NCI-H187 treated with DMSO at 0.1 percent for 48 hours (cell line): ENCODE results near the gene ZSWIM9.
"Not testable (repeated sequence)": the region's sequence is repeated elsewhere in the genome, so short reads cannot be mapped to it uniquely, and the experiment has no call there.

Experiments used
- DNase-seq: peaks from one replicate; lab custom pipeline; 2025; lab: John Stamatoyannopoulos, UW

ZSWIM9 gene

DNA sequence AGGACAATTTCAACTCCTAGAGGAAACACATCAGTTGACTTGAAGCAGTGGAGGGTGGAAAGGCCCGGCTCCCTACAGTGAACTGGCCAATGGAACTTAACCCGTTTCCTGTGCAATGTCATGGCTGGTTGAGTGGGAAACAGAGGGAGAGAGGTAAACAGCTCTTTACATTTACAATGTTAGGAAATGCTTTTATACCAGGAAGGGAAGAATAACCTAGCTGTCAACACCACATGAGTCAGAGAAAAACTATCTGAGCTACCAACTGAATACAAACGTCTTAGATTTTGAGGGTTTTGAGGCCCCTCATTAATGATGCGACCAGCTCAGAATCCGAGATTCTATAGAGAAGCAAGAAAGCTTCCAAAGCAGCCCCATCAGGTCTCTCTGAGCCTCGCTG is 48.5 kb downstream of the ZSWIM9 start:
- no peak for DNase-seq

- DNase-seq = not testable (repeated sequence)
These were observed 50.3 kb downstream of the ZSWIM9 start for GRCh38 chr19:48220784-48221183.

GRCh38 chr19:48221628-48222027 is 51.1 kb downstream of the ZSWIM9 start:
- no peak for DNase-seq

DNA sequence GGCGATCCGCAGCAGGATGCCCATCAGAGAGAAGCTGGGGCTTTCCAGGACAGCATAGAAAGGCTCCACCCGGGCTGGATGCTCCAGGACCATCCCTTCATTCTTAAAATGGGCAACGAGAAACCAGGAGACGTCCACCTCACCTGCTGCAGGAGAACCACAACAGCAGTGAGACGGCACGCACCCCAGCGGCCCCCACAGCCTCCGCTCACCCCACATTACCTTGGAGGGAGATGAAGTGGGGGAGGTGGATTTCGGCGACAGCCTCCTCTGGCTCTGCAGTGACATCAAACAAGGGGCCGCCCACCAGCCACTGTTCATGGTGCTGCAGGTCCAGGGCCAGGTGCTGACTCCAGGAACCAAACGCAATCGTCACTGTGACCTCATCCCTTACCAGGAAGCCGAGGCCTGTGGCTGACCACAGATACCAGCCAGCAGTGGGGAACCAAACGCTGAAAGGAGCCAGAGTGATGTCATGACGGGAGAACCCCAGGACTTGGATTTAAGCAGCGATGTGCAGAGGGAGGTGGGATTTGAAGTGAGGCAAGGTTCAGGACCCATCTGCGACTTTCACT is 60.2 kb downstream of the ZSWIM9 start:
- no peak for DNase-seq

GRCh38 chr19:48237057-48237456 is 66.6 kb downstream of the ZSWIM9 start:
- no peak for DNase-seq

DNA sequence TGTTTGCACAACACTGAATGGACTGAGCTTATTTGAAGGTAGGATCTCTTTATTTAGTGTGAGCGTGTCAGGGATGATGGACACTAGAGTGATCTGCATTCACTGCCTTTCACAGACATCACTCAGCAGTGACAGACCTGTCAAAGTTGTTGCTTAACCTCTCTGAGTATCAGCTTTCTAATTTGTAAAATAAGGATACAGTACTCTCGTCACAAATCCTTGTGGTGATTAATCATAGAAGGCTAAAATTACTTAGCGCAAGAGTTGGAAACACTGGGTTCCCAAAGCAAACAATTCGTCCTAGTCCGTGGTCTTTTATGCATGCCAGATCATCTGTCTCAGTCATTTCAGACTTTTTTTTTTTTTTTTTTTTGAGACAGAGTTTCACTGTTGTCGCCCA is 68.6 kb downstream of the ZSWIM9 start:
- no peak for DNase-seq

GRCh38 chr19:48239582-48240141 is 69.2 kb downstream of the ZSWIM9 start:
- DNase-seq = no peak

GRCh38 chr19:48241771-48242170 is 71.3 kb downstream of the ZSWIM9 start:
- DNase-seq = not testable (repeated sequence)

- no peak for DNase-seq
These were observed 73.8 kb downstream of the ZSWIM9 start for GRCh38 chr19:48244281-48244680.

DNA sequence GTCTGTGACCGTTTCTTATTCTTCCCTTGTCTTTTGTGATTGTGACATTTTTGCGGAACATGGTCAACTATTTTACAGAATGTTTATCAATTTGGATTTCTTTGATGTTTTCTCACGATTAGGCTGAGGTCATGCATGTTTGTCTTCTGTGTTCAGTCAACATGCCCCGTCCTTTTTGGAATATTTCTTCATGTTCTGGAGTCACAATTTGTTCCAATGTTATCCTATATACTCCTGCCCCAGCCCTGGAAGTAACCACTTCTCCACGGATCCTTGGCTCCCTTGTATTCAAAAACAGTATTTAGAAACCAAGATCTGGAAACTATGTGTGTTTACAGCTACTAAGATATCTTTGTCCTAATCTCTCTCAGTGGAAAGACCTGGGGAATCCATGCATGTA is 75.6 kb downstream of the ZSWIM9 start:
- no peak for DNase-seq

DNA sequence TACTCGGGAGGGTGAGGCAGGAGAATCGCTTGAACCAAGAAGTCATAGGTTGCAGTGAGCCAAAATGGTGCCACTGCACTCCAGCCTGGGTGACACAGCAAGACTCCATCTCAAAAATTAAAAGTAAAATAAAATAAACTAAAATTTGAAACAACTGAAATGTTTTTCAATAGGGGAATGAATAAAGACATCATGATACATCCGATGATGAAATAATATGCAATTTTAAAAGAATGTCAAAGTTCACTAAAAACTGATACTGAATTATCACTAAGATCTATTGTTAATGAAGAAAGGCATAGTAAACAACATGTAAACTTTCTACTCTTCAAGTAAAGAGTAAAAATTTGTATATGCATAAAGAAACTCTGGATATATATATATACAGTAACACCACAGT is 76.7 kb downstream of the ZSWIM9 start:
- no peak for DNase-seq
